Bronchial epithelial cell (primary cell): ENCODE data around the gene ZWILCH. TPM values are rescaled to one million over a fixed set of nuclear protein-coding genes. Genes with fewer than 3 reads are reported as not detected.

Experiments used
- DNase-seq: peaks from one replicate; pipeline ENCODE4 v3.0.0-alpha.2; 2010; ENCODE audit warnings: low read depth
- FAIRE-seq: peaks from 2 replicates; lab custom pipeline; 2011; peaks lifted over from hg19 to GRCh38; lab: Jason Lieb, UNC
- H3K27me3 ChIP-seq: 2 replicates; pipeline ENCODE4 v1.5.1; 2011; ENCODE audit warnings: low read length; ENCODE audit not compliant: control insufficient read depth, insufficient read depth
- H3K36me3 ChIP-seq: 2 replicates; pipeline ENCODE4 v1.5.1; 2011; ENCODE audit warnings: low read length; ENCODE audit not compliant: control insufficient read depth, insufficient read depth
- H3K4me3 ChIP-seq: 2 replicates; pipeline ENCODE4 v1.5.1; 2011; ENCODE audit warnings: mild to moderate bottlenecking, low read depth, low read length, control low read depth
- CTCF ChIP-seq: IDR thresholded peaks from 2 replicates; pipeline ENCODE4 v1.5.1; 2011; ENCODE audit warnings: mild to moderate bottlenecking, moderate library complexity, low read length, control low read depth, inconsistent platforms; ENCODE audit not compliant: insufficient read depth, severe bottlenecking
- total RNA-seq: library from RNA; depleted of rRNA; stranded (reverse); fragments of >200 nt; gene quantifications from 2 replicates; pipeline ENCODE4 v1.2.1, GENCODE V29; 2014

The ZWILCH gene
- total RNA-seq, 1 donor from 2014 or later: 6.1 TPM

- no peaks in the 10 kb centered on the region for H3K36me3 ChIP-seq
- FAIRE-seq (no peak), DNase-seq (no peak)
- no peaks in the 10 kb centered on the region for H3K27me3 ChIP-seq
- H3K4me3 ChIP-seq: no peak overlapping the region
- TF ChIP-seq CTCF: no peak
Measured at GRCh38 chr15:66558271-66558670, 53.1 kb downstream of the ZWILCH start.

GRCh38 chr15:66560856-66561525, 55.9 kb downstream of the ZWILCH start:
- H3K27me3 ChIP-seq: no peaks in the 10 kb centered on the region
- FAIRE-seq (no peak), DNase-seq (no peak)
- no peak overlapping the region for H3K4me3 ChIP-seq
- TF ChIP-seq CTCF: no peak
- H3K36me3 ChIP-seq: no peaks in the 10 kb centered on the region

- FAIRE-seq (no peak), DNase-seq (no peak)
- no peak for TF ChIP-seq CTCF
- Histone ChIP-seq H3K36me3 (no peaks in the 10 kb centered on the region), H3K4me3 (no peak overlapping the region), H3K27me3 (no peaks in the 10 kb centered on the region)
Measured at GRCh38 chr15:66563126-66563525, 58.0 kb downstream of the ZWILCH start.

DNA sequence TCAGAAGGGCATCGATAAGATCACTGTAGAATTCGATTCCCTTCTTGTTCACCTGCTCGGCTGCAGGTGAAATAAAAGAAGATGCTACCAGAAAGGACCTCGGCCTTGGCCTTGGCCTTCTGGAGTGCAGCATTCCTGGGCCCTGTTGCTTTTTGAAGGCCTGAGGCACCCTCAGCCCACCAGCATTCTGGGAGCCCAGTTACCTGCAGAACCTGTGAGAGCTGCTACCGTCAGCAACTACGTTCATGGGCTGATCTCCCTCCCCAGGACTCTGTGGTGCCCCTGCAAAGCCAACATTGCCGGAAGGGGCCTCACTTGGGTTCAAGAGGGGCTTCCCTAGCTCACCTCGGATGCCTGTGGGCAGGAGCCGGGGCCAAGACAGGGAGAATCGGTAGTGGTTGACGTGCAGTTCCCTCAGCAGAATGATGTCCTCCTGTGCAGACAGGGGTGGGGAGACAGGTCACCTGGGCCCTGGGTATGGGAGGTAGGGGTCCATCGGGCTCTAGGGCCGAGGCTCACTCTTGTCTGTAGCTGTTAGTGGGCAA, 58.5 kb downstream of the ZWILCH start:
- H3K36me3 ChIP-seq: no peaks in the 10 kb centered on the region
- FAIRE-seq (no peak), DNase-seq (no peak)
- H3K27me3 ChIP-seq: no peaks in the 10 kb centered on the region
- H3K4me3 ChIP-seq: no peak overlapping the region
- TF ChIP-seq CTCF: no peak

GRCh38 chr15:66564136-66565041, 59.3 kb downstream of the ZWILCH start:
- no peak for TF ChIP-seq CTCF
- no peaks in the 10 kb centered on the region for H3K27me3 ChIP-seq
- H3K4me3 ChIP-seq: no peak overlapping the region
- FAIRE-seq: no peak
- no peaks in the 10 kb centered on the region for H3K36me3 ChIP-seq
- DNase-seq: no peak
